HG02678 (cell line): ENCODE results near the gene STARD5.

Experiments used
- ATAC-seq: cut with Tn5 transposase; IDR thresholded peaks from one replicate; pipeline ENCODE4 v1.9.1; 2021; ENCODE audit warnings: mild to moderate bottlenecking, moderate library complexity; ENCODE audit not compliant: unreplicated experiment

STARD5 gene

GRCh38 chr15:81294516-81294880 lies 29.4 kb downstream of the STARD5 start:
- ATAC-seq, result no peak

GRCh38 chr15:81293728-81294515 lies 30.0 kb downstream of the STARD5 start:
- peak; percentile 59 for ATAC-seq

GRCh38 chr15:81292523-81293001 lies 31.4 kb downstream of the STARD5 start:
- peak; percentile 41 for ATAC-seq

GRCh38 chr15:81291916-81292522 lies 31.9 kb downstream of the STARD5 start:
- no peak for ATAC-seq

GRCh38 chr15:81289910-81290309 lies 34.0 kb downstream of the STARD5 start:
- ATAC-seq, result no peak

GRCh38 chr15:81288616-81289015 lies 35.3 kb downstream of the STARD5 start:
- ATAC-seq, result no peak

- no peak for ATAC-seq
Observed at GRCh38 chr15:81288040-81288439, 35.9 kb downstream of the STARD5 start.

- no peak for ATAC-seq
Observed at GRCh38 chr15:81286621-81287121, 37.3 kb downstream of the STARD5 start.

- no peak for ATAC-seq
Observed at GRCh38 chr15:81285461-81285860, 38.5 kb downstream of the STARD5 start.

GRCh38 chr15:81284256-81285031 lies 39.5 kb downstream of the STARD5 start:
- ATAC-seq, result peak; percentile 67

- ATAC-seq, result no peak
Observed at GRCh38 chr15:81282911-81283310, 41.0 kb downstream of the STARD5 start.

GRCh38 chr15:81282606-81282895 lies 41.4 kb downstream of the STARD5 start:
- ATAC-seq, result no peak

- no peak for ATAC-seq
Observed at GRCh38 chr15:81281766-81282605, 42.0 kb downstream of the STARD5 start.

GRCh38 chr15:81281456-81281735 lies 42.5 kb downstream of the STARD5 start:
- no peak for ATAC-seq

GRCh38 chr15:81280696-81281455 lies 43.1 kb downstream of the STARD5 start:
- ATAC-seq, result no peak

- no peak for ATAC-seq
Observed at GRCh38 chr15:81279621-81280485, 44.1 kb downstream of the STARD5 start.

GRCh38 chr15:81278306-81279029 lies 45.5 kb downstream of the STARD5 start:
- ATAC-seq, result no peak

- ATAC-seq, result no peak
Observed at GRCh38 chr15:81277851-81278250, 46.1 kb downstream of the STARD5 start.

- no peak for ATAC-seq
Observed at GRCh38 chr15:81276967-81277366, 47.0 kb downstream of the STARD5 start.
